Measurements from ENCODE around the gene UBE2H.

GRCh38 chr7:129857313-129857712, 95.4 kb downstream of the UBE2H start:
- no peak for TF ChIP-seq POLR2A (IDR thresholded peaks at IDR 0.05)
- TF ChIP-seq POLR2AphosphoS5 (IDR thresholded peaks at IDR 0.05), result no peak
- TF ChIP-seq CTCF (IDR thresholded peaks at IDR 0.05), result no peak
- TF ChIP-seq EP300 (IDR thresholded peaks at IDR 0.05), result no peak
